ENCODE results near the gene EZR. TPM values are rescaled to one million over a fixed set of nuclear protein-coding genes. Genes with fewer than 3 reads are reported as not detected.

EZR gene
- total RNA-seq, 1 experiment from 2014 or later = 1,402 TPM

GRCh38 chr6:158808442-158808833 lies 10.7 kb downstream of the EZR start:
- Histone ChIP-seq H3K9me3 (ENCODE audit: control insufficient read depth in 1 of 2, insufficient read depth in 1 of 2, low read depth in 1 of 2, low read length in 2 of 2) (no peaks in the 10 kb centered on the region), H3K27me3 (ENCODE audit: insufficient read depth, low read length) (no peaks in the 10 kb centered on the region), H4K20me1 (ENCODE audit: insufficient read depth) (peaks cover 85% of the 10 kb centered on the region), H3K9me2 (ENCODE audit: insufficient read depth) (no peaks in the 10 kb centered on the region), H3K27ac (ENCODE audit: low read depth, low read length) (peak overlapping the region; percentile 92), H3K4me2 (ENCODE audit: low read length) (peak overlapping the region; percentile 86), H2AFZ (ENCODE audit: low read depth, low read length, poor library complexity, severe bottlenecking) (no peak overlapping the region), H3K4me1 (ENCODE audit: control insufficient read depth in 1 of 2, insufficient read depth in 2 of 2, low read length in 2 of 2) (peaks cover 94 to 97% of the 10 kb centered on the region in 2 experiments), H3K4me3 (replicated peaks in 1 of 2; ENCODE audit: low read depth in 1 of 2, low read length in 2 of 2) (no peak overlapping the region), H3K79me2 (ENCODE audit: insufficient read depth, low read length) (peaks cover 100% of the 10 kb centered on the region), H3K36me3 (ENCODE audit: control insufficient read depth in 1 of 2, insufficient read depth in 2 of 2, low read length in 2 of 2) (peaks cover 13 to 56% of the 10 kb centered on the region in 2 experiments; a peak in 3 of 4 replicates), H3K9ac (ENCODE audit: low read length) (peak overlapping the region; percentile 78)
- ATAC-seq (0 out of 2 replicates have a peak, but pooled peaks have one; percentile 12), DNase-seq (ENCODE audit: low read depth, low spot score) (no peak)
- TF ChIP-seq, protein P1, sequence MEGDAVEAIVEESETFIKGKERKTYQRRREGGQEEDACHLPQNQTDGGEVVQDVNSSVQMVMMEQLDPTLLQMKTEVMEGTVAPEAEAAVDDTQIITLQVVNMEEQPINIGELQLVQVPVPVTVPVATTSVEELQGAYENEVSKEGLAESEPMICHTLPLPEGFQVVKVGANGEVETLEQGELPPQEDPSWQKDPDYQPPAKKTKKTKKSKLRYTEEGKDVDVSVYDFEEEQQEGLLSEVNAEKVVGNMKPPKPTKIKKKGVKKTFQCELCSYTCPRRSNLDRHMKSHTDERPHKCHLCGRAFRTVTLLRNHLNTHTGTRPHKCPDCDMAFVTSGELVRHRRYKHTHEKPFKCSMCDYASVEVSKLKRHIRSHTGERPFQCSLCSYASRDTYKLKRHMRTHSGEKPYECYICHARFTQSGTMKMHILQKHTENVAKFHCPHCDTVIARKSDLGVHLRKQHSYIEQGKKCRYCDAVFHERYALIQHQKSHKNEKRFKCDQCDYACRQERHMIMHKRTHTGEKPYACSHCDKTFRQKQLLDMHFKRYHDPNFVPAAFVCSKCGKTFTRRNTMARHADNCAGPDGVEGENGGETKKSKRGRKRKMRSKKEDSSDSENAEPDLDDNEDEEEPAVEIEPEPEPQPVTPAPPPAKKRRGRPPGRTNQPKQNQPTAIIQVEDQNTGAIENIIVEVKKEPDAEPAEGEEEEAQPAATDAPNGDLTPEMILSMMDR (IDR thresholded peaks at IDR 0.05 in 2 of 3, conservative IDR thresholded peaks at IDR 0.05 in 1 of 3; ENCODE audit: borderline replicate concordance in 1 of 3, insufficient read depth in 1 of 3, low read depth in 2 of 3, low read length in 2 of 3) = peak in 1 of 3 experiments; percentile 40; a peak in 2 of 6 replicates
- TF ChIP-seq SIN3A (IDR thresholded peaks at IDR 0.05; ENCODE audit: low read depth) = no peak
- TF ChIP-seq POLR2AphosphoS5 (IDR thresholded peaks at IDR 0.05; ENCODE audit: low read depth, low read length) = no peak
- POLR2A ChIA-PET = interaction anchor here (1.4 to 9.1 kb wide), 5 partner anchors 9 to 122 kb away, joined by 3 to 83 read pairs (median 4); partner anchors contain the start of gene EZR
- RAD21 ChIA-PET (ENCODE audit: low non-redundant PET in 1 of 2, low total read pairs in 2 of 2, uncharacterized antibody in 2 of 2, unreplicated experiment in 2 of 2) = no interaction called here
- CTCF ChIA-PET = interaction anchor here (0.5 to 1.8 kb wide), 7 partner anchors 9 to 326 kb away, joined by 3 to 6 read pairs (median 4); no protein-coding TSS in a partner anchor
- BruUV-seq (replicated peaks) = no TSS peak
- intact Hi-C loops (cut with micrococcal nuclease) = loop anchor here (5.0 to 10.0 kb wide), 2 partner anchors 109 to 306 kb away; no protein-coding TSS in a partner anchor

All from HCT116 (cell line).